Gastrocnemius medialis (tissue), 4 donors: ENCODE measurements around the gene PLGRKT.

Experiments used
- CTCF ChIP-seq, 5 experiments: fragments of 450-650 bp in 3 of 5; fragments of 200-600 bp in 2 of 5; sonication (generic) in 2 of 5; IDR thresholded peaks in 4 of 5; conservative IDR thresholded peaks in 1 of 5; 1 replicate in 4 of 5; 2 replicates in 1 of 5; pipeline ENCODE4 v1.5.1; 2016 to 2019; ENCODE audit warnings: antibody characterized with exemption in 5 of 5, mild to moderate bottlenecking in 3 of 5, moderate library complexity in 3 of 5
- POLR2A ChIP-seq, 2 donors: fragments of 450-650 bp; IDR thresholded peaks; one replicate each; pipeline ENCODE4 v1.6.1; 2017; ENCODE audit warnings: antibody characterized with exemption in 2 of 2, mild to moderate bottlenecking in 2 of 2, moderate library complexity in 2 of 2

GRCh38 chr9:5448461-5449435 is 11.0 kb upstream of the PLGRKT start:
- TF ChIP-seq CTCF (IDR thresholded peaks at IDR 0.05 in 4 of 5, conservative IDR thresholded peaks at IDR 0.05 in 1 of 5) (no peak), POLR2A (IDR thresholded peaks at IDR 0.05) (no peak)
